ENCODE measurements around the gene PARP6. TPM values are rescaled to one million over a fixed set of nuclear protein-coding genes. Genes with fewer than 3 reads are reported as not detected.

Gene PARP6
- polyA plus RNA-seq, 1 donor from 2014 or later, result 218 TPM

- H3K4me3 ChIP-seq (ENCODE audit: low read length), result no peak overlapping the region
- H3K36me3 ChIP-seq (ENCODE audit: insufficient read depth, low read length), result no peaks in the 10 kb centered on the region
- H3K4me2 ChIP-seq (ENCODE audit: low read length), result no peak overlapping the region
- H3K9me3 ChIP-seq (ENCODE audit: low read length), result no peaks in the 10 kb centered on the region
- H3F3A ChIP-seq (ENCODE audit: insufficient read depth, low read length, poor library complexity, severe bottlenecking), result no peaks in the 10 kb centered on the region
- TF ChIP-seq RAD21 (conservative IDR thresholded peaks at IDR 0.05) (no peak), EP300 (conservative IDR thresholded peaks at IDR 0.05; ENCODE audit: poor library complexity, severe bottlenecking) (no peak), SMC3 (conservative IDR thresholded peaks at IDR 0.05; ENCODE audit: poor library complexity) (no peak), REST (IDR thresholded peaks at IDR 0.05; ENCODE audit: borderline replicate concordance) (no peak), EZH2 (IDR thresholded peaks at IDR 0.05; ENCODE audit: borderline replicate concordance, insufficient read depth, low read length, poor library complexity, severe bottlenecking) (no peak), POLR2AphosphoS5 (IDR thresholded peaks at IDR 0.05) (no peak), MXI1 (conservative IDR thresholded peaks at IDR 0.05; ENCODE audit: poor library complexity, severe bottlenecking) (no peak), CTCF (IDR thresholded peaks at IDR 0.05; ENCODE audit: poor library complexity, severe bottlenecking) (no peak)
- no peaks in the 10 kb centered on the region for H3K27me3 ChIP-seq (ENCODE audit: insufficient read depth, low read depth, low read length)
- H3K9ac ChIP-seq (ENCODE audit: low read length), result no peak overlapping the region
- no peak overlapping the region for H2AFZ ChIP-seq (ENCODE audit: low read depth, low read length)
- no peaks in the 10 kb centered on the region for H3K79me2 ChIP-seq (replicated peaks; ENCODE audit: insufficient read depth, low read length)
- no peaks in the 10 kb centered on the region for H3K9me2 ChIP-seq (ENCODE audit: insufficient read depth, low read length)
- no peak overlapping the region for H3K27ac ChIP-seq (ENCODE audit: low read length)
- no peaks in the 10 kb centered on the region for H4K20me1 ChIP-seq (ENCODE audit: insufficient read depth)
These were observed 34.5 kb downstream of the PARP6 start for GRCh38 chr15:72237853-72238224.

DNA sequence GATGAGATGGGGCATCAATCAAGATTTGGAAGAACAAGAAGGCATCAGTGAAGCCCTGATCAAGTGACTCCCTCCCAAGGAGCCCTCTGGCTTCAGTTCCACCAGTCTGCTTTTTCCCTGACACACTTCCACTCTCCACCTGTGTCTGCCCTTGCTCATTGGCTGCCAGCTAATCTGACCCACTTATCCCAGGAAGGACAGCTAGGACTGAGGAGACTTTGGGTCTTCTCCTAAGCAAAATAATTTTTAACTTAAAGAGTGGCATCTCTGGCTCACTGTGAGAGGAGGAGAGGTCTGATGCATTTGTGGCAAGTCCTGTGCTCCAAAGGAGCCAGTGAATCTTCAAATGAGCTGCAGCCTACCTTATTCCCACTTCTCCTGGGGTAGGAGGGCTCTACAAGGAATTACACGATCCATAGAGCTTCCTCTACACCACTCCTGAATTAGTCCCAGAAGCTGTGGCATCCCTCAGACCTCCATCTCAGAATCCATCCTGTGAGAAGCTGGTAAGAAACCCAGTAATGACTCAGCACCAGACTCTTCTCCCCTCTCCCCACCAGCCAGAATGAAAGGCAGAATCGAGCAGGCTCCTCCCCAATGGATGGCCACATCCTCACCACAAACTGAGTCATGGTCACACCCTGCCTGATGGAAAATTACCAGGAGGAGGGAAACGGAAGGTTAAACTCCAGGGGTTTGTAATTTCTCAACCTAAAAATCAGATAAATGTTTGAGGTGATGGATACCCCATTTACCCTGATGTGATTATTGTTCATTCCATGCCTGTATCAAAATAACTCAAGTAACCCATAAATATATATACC is 35.1 kb downstream of the PARP6 start:
- Histone ChIP-seq H3K4me2 (ENCODE audit: low read length) (no peak overlapping the region), H3K9ac (ENCODE audit: low read length) (no peak overlapping the region), H3K27ac (ENCODE audit: low read length) (no peak overlapping the region), H3K79me2 (replicated peaks; ENCODE audit: insufficient read depth, low read length) (no peaks in the 10 kb centered on the region), H3K27me3 (ENCODE audit: insufficient read depth, low read depth, low read length) (no peaks in the 10 kb centered on the region), H3K9me2 (ENCODE audit: insufficient read depth, low read length) (no peaks in the 10 kb centered on the region), H3K9me3 (ENCODE audit: low read length) (no peaks in the 10 kb centered on the region), H3K4me3 (ENCODE audit: low read length) (no peak overlapping the region), H2AFZ (ENCODE audit: low read depth, low read length) (no peak overlapping the region), H3F3A (ENCODE audit: insufficient read depth, low read length, poor library complexity, severe bottlenecking) (no peaks in the 10 kb centered on the region), H4K20me1 (ENCODE audit: insufficient read depth) (no peaks in the 10 kb centered on the region), H3K36me3 (ENCODE audit: insufficient read depth, low read length) (no peaks in the 10 kb centered on the region)
- no peak for TF ChIP-seq EZH2 (IDR thresholded peaks at IDR 0.05; ENCODE audit: borderline replicate concordance, insufficient read depth, low read length, poor library complexity, severe bottlenecking)
- no peak for TF ChIP-seq TAF1 (IDR thresholded peaks at IDR 0.05; ENCODE audit: low read depth)
- no peak for TF ChIP-seq REST (IDR thresholded peaks at IDR 0.05; ENCODE audit: borderline replicate concordance)
- no peak for TF ChIP-seq POLR2AphosphoS5 (IDR thresholded peaks at IDR 0.05)
- TF ChIP-seq EP300 (conservative IDR thresholded peaks at IDR 0.05; ENCODE audit: poor library complexity, severe bottlenecking), result no peak
- no peak for TF ChIP-seq SMC3 (conservative IDR thresholded peaks at IDR 0.05; ENCODE audit: poor library complexity)
- no peak for TF ChIP-seq MXI1 (conservative IDR thresholded peaks at IDR 0.05; ENCODE audit: poor library complexity, severe bottlenecking)
- TF ChIP-seq RAD21 (conservative IDR thresholded peaks at IDR 0.05), result no peak
- TF ChIP-seq CTCF (IDR thresholded peaks at IDR 0.05; ENCODE audit: poor library complexity, severe bottlenecking), result no peak

Measured in neural cell (in vitro differentiated cells).